Neural progenitor cell (in vitro differentiated cells): Measurements from ENCODE around the gene RAMAC.

Source experiments
- CTCF ChIP-seq: fragments of 200-600 bp; sonication (generic); IDR thresholded peaks from 2 replicates; pipeline ENCODE4 v1.5.1; 2017; ENCODE audit warnings: antibody characterized with exemption, mild to moderate bottlenecking
- EZH2 ChIP-seq: fragments of 200-600 bp; sonication (generic); IDR thresholded peaks from 2 replicates; pipeline ENCODE4 v1.6.1; 2017; ENCODE audit warnings: antibody characterized with exemption, mild to moderate bottlenecking, moderate library complexity
- EZH2phosphoT487 ChIP-seq: fragments of 200-600 bp; sonication (generic); IDR thresholded peaks from 2 replicates; pipeline ENCODE4 v1.6.1; 2017; ENCODE audit warnings: antibody characterized with exemption

DNA sequence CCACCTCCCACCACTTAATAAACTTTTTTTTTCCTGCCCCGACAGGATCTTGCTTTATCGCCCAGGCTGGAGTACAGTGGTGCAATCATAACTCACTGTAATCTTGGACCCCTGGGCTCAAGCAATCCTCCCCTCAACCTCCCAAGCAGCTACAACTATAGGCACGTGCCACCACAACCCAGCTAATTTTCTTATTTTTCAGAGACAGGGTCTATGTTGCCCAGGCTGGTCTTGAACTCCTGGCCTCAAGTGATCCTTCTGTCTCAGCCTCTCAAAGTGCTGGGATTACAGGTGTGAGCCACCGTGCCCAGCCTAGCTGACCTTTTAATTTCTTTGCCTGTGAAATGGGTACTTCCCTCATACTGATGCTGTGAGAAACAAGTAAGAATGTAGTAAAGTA lies 29.4 kb downstream of the RAMAC start:
- TF ChIP-seq CTCF = no peak
- no peak for TF ChIP-seq EZH2
- TF ChIP-seq EZH2phosphoT487 = no peak
